Mammary epithelial cell (primary cell): Measurements from ENCODE around the gene UNC13B.

Experiments used
- CTCF ChIP-seq, 2 donors: IDR thresholded peaks in 1 of 2; conservative IDR thresholded peaks in 1 of 2; 2 replicates each; pipeline ENCODE4 v1.5.1; 2011 to 2012; ENCODE audit warnings: inconsistent platforms in 2 of 2, low read length in 2 of 2, mild to moderate bottlenecking in 2 of 2, control low read depth in 1 of 2, low read depth in 1 of 2; ENCODE audit not compliant: insufficient read depth in 1 of 2; ENCODE audit errors: extremely low read depth in 1 of 2
- EZH2 ChIP-seq: IDR thresholded peaks from 2 replicates; pipeline ENCODE4 v1.6.1; 2012; ENCODE audit warnings: low read length, inconsistent platforms, borderline replicate concordance

DNA sequence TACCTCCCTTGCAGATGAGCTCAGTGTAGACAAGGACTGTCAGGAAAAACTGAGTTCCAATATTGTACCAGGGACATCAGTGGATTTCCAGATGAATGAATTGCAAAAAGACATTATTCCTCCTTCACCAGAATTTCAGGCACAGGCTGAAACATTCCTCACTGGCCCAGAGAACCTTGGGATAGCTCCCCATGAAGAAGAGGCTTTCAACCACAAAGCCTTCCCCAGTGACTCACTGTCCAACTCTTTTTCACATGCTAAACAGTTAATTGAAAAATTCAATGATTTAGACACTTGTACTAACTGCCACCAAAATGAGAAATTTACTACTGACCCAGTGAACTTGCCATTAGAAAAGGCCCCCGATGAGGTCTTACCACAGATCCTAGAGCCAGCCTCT, 144.5 kb downstream of the UNC13B start:
- TF ChIP-seq CTCF (conservative IDR thresholded peaks at IDR 0.05 in 1 of 2, IDR thresholded peaks at IDR 0.05 in 1 of 2; ENCODE audit: extremely low read depth in 1 of 2, insufficient read depth in 1 of 2, low read depth in 1 of 2, low read length in 2 of 2), result no peak
- no peak for TF ChIP-seq EZH2
